Activated gamma-delta T cell treated with Interleukin-2 at 50 U/mL for 16 hours (primary cell): ENCODE data around the gene MAML2.

Experiments
- DNase-seq: peaks from one replicate; pipeline ENCODE4 v3.0.0-alpha.2; 2020

MAML2 gene

DNA sequence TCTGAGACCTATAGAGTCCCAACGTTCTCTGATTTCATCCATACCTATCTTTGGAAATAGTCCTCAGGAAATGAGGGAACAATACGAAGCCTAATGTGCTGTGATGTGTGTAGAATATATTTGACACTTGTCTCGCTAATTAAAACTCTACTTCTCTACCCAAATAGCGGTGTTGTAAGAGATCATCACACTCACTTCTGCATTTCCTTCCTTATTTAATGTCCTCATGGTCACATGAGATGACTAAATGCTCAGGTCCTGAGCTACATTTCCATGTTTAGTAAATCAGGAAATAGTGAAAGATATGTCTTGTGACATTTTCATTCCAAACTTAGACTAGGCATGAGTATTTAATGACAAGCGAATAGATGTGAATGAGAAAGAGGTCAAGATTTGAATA lies 112.3 kb downstream of the MAML2 start:
- DNase-seq, result no peak

DNA sequence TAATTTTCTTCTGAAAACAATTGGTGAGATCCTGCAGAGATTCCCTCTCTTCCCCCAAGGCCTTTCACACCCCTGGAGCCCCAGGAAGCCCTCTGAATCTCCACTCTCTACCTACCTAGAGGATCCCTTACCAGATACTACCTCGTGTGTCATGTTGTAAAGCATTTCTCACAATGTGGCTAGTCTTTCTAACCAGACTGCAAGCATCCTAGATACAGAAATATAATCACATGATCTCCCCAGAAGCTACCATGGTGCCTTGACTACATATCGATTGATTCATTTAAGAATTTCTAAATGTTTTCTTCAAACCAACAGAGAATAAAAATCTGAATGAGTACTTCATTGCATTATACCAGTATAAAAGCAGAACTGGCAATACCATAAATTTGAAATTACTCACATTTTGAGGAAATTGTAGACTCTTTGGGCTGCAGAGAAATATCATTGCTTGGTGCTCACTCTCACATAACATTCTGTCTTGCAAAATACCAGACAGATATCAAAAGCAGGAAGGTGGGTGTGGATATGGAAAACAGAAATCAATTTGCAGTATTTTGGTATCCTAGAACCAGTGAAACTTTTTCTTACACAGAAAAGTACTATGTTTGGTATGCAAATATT lies 113.5 kb downstream of the MAML2 start:
- no peak for DNase-seq

DNA sequence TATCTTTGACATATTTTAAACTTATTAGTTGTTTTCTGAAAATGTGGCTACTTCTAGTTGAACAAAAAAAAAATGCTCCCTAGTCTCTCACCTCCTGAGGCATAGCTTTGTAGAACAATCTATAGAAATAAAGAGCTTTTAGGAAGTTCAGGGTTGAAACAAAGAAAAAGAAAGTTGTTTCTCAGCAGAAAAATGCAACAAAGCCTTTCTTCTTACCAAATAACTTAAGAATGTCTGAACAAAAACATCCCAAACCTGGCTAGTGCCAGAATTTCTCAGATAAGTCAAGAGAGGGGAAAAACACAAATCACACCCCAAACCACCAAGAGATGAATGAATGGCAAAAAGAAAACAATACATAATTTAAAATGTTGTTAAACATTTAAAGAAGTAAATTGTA lies 114.1 kb downstream of the MAML2 start:
- DNase-seq, result no peak

- DNase-seq, result no peak
Measured at GRCh38 chr11:96228473-96228891, 114.5 kb downstream of the MAML2 start.

- DNase-seq, result no peak
Measured at GRCh38 chr11:96227244-96227643, 115.8 kb downstream of the MAML2 start.

DNA sequence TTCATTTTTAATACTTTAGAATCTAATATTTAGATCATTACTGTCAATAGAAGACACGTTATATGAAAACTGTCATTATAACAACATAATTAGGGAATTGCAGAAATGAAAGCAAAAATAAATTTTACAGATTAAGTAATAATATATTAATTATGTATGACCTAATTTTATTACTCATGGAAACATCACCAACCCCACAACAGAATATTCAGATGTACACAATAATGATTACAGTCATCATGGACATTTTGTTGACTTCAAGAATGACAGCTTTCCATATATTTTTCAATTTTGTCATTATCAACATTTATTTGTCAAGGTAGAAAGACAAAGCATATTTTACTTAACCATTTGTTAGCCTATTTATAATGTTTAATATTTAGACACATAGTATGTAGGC lies 119.9 kb downstream of the MAML2 start:
- DNase-seq, result no peak

GRCh38 chr11:96222102-96222501 lies 120.9 kb downstream of the MAML2 start:
- DNase-seq, result no peak

- no peak for DNase-seq
Measured at GRCh38 chr11:96221244-96222070, 121.5 kb downstream of the MAML2 start.

DNA sequence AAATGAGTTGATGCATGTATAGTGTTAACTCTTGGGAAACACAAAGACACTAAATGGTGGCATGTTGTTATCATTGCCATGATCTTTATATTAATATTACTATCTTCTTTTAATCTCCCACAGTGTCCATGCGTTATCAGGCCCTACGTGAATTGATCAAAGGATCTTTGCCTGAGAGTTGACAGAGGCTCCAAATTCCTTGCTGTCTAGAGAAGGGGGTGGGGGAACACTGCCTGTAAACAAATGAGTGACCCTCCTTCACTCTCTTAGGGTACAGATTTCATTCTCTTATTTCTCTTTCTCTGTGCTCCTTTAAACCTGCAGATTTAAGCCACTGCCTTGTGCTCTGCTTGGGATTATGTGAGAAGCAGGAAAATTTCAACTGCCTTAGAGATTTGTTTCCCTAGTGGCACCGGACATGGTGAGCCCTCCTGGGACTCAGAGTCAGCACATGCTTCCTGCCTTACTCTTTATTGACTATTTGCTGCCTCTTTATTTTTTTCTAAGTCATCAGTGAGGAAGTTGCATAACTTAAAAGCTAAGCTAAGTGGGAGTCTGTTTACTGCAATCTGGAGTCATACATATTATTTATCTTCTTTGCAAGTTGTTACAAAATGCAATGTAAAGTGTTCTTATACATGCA lies 122.9 kb downstream of the MAML2 start:
- DNase-seq, result no peak

- DNase-seq, result no peak
Measured at GRCh38 chr11:96218901-96219300, 124.1 kb downstream of the MAML2 start.

- DNase-seq, result no peak
Measured at GRCh38 chr11:96218006-96218405, 125.0 kb downstream of the MAML2 start.

DNA sequence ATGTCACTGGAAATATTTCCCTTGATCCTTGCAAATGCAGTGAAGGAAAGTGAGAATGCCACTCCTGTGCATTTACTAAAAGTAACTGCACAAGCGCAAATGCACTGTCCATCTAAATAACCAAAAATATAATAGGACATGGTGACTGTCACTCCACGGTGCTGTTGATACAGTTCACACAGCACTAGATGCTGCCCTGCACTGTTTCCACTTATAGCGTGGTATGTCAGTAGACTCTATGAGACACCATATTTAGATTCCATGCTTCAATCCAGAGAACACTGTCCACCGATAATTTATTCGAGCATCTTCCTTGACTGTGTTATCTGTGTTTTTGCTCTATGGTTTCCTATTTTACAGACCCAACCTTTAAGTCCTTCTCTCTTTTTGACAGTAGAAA lies 125.8 kb downstream of the MAML2 start:
- DNase-seq, result no peak

GRCh38 chr11:96215826-96216225 lies 127.2 kb downstream of the MAML2 start:
- DNase-seq, result no peak

DNA sequence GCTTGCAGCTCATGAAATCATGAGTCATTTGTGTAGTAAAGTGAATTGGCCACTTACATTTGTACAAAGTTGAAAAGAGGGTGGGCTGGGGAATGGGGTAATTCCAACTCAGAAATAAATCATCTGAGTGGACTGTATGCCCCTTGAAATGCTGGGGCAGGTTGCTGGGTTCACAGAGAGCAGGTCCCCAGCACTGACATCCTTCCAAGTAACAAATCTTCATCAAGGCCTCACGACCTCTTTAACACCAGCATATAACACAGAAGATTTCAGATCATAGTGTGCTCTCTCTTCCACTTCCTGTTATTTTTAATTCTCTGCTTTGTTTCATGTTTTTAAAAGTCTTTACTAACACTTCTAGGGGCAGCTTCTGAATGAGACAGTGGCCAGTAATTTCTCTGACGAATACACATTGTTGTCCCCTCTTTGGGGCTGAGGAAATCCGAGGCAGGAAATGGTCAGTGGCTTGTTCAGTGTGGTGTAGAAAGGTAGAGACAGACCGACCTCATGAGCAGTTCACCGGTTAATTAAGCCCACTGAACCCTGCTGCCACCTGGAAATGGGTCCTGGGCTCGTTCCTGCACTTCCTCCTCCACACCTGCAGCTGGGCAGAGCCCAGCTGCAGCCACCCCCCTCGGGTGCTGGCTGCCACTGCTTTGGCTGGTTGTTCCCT lies 127.7 kb downstream of the MAML2 start:
- DNase-seq, result peak; percentile 36

- DNase-seq, result no peak
Measured at GRCh38 chr11:96214777-96215109, 128.3 kb downstream of the MAML2 start.

DNA sequence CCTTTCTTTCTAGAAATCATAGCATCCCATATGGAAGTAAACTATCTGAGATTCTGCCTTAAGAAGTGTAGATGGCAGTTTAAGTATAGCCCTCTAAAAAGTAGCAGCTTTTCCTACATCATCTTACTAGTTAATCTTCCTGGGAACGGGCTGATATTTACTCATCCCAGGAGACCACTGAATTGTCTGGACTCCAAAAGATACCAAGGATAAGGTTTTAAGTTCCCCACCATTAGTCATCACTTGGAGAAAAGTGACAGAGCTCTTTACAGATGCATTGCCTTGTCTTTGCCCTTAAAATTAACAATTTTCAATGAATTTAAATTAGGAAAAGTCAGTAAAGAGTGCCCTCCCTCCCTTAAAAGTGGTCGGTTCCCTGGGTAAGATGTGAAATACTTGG lies 129.5 kb downstream of the MAML2 start:
- no peak for DNase-seq

GRCh38 chr11:96211436-96211835 lies 131.6 kb downstream of the MAML2 start:
- no peak for DNase-seq

- DNase-seq, result peak; percentile 27
Measured at GRCh38 chr11:96207459-96208449, 135.2 kb downstream of the MAML2 start.

DNA sequence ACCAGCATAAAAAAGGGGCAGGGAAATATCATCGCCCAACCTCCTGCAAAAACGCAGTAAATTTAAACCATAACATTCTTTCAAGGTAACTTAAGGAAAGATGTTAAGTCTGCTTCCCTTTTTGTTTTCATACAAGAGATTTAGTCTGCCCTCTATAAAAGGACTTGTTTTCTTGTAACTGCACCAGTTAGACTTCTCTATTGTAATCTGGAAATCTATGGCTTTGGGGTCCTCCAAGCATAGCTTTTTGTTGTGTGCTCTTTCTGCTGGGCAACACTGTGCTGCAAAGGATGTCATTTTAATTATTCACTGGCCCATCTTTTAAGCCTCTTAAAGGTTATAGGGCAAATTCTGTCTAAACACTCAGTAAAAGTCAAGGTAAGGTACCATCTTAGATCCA lies 136.0 kb downstream of the MAML2 start:
- DNase-seq, result no peak

GRCh38 chr11:96205460-96205809 lies 137.6 kb downstream of the MAML2 start:
- DNase-seq, result no peak

DNA sequence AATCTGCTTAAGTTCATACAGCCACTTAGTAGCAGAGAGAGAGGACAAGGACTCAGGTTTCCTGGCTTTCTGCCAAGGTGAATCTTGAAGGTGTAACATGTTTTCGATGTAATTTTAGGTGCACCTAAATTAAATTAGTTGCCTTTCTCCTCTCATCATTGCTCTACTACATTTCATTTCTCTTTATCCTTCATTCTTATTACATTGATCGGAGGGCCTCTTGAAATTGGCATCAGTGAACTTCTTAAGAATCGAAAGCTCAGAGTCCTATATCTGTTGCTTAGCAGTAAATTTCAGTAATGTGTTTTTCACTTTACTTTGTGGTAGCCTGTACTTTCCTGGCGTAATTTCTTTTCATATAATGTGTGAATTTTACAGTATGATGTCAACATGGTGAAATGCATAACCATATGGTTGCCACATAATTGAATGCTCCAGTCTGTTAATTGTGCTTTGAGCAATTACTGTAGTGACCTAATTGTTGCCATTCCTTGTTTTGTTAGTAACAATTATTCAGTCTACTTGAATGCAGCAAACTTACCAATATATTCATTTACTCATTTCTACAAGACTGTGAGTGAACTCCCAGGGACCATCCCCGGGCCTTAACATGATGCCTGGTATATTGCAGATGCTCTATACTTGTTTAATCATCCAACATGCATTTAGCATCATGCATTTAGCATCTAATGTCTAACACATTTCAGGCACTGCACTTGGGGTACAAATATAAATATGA lies 138.1 kb downstream of the MAML2 start:
- DNase-seq, result peak; percentile 37

DNA sequence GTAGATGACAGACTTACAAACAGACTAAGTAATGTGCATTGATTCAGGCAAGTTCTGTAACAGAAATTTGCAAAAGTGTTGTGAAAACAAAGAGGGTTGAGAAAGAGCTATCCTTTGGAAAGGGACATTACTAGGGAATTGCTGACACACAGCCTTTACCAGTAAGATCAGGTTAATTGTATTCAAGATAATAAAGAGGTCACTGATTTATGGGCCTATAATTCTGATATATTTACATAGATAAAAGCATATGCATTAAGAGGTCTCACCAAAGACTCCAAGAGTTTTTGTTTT lies 138.7 kb downstream of the MAML2 start:
- DNase-seq, result no peak
